NCI-H446 (cell line): ENCODE measurements around the gene CLDN8.

Experiments
- DNase-seq, 2 experiments: peaks; one replicate each; lab custom pipeline; 2025; lab: John Stamatoyannopoulos, UW

CLDN8 gene

GRCh38 chr21:30206551-30207251, 9.2 kb downstream of the CLDN8 start:
- DNase-seq = no peak

DNA sequence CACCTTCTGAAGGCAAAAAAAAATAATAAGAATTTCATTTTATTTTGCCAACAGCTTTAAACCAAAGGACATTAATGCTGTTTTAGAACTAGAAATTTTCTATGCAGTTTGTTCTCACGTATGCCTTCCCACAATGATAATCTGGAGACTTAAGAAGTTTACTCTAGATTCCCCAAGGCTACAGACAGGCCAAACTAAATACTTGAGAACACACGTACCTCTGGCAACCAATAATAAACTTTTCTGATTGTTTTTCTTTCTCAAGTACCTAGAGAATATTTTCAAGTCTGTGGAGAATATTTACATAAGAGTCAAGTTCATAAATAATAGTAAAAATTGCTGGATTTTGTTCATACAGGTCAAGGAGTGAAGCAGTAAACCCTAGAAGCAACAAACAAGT, 15.9 kb downstream of the CLDN8 start:
- DNase-seq = no peak

DNA sequence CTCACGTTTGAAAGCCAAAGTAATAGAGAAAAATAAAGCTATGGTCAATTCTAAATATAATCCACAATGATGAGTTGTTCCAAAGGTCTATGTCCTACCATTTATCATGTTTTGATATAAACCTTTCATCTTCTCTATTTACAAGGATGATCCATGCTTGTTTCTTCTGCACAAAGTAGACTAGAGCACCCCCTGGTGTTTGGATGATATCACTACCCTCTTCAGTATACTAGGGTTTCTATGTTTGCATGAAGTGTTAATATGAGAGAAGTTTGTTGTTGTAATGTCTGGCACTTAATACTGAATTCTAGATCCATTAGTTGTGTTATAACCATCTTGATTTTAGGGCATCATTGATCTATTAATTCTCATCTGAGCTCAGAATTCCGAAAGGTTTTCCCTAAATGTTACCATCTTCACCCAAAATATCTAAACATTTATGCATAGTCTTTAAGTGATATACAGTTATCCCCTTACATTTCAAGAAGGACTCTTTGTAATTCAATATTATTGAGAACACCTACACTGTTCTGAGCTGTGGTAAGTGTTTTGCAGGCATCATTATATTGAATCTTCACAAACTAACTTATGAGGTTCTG, 21.1 kb downstream of the CLDN8 start:
- DNase-seq = peak; percentile 23 to 83

GRCh38 chr21:30193201-30193600, 22.7 kb downstream of the CLDN8 start:
- DNase-seq = no peak

DNA sequence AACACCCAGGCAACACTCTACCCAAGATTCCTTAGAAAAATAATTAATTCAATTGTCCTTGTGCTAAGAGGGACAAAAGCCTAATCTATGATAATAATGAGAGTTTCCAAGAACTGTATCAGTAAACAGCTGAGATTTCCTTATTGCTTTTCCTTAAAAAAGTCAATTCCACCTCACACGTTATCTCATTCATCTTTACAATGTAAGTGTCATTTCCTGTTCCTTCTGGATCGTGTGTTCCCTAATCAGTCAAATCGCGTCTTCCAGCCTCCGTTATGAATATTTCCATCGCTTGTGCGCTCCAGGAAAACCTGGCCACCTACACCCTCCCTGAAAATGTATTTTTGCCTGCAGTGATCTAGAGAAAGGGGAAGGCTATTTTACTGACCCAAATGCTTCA, 25.3 kb downstream of the CLDN8 start:
- no peak for DNase-seq

GRCh38 chr21:30189773-30190172, 26.1 kb downstream of the CLDN8 start:
- no peak for DNase-seq

- no peak for DNase-seq
Measured at GRCh38 chr21:30186242-30186641, 29.7 kb downstream of the CLDN8 start.

- no peak for DNase-seq
Measured at GRCh38 chr21:30168086-30168485, 47.8 kb downstream of the CLDN8 start.

DNA sequence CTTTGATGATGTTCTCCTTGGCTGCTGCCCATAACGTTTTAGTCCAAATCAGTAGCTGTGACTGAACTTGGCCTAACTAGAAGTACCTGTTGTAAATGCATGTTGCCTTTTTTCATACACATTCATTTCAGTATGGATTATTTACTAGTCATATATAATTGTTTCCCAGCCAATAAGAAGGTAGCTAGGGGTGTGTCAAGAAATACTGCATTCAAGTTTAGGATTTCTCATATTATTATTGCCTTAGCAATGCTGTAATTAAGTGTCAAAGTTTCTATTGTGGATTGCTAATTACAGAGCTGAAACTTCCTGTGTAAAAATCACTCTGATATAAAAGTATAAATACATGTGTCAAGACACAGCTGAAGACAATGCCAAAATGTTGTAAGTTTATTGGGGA, 49.2 kb downstream of the CLDN8 start, which contains the start of gene CLDN17:
CLDN17 (minus strand) TSS at position 101 of the 400 bp plus-strand sequence. CDS start 188 bp downstream, outside the sequence.
- no peak for DNase-seq

DNA sequence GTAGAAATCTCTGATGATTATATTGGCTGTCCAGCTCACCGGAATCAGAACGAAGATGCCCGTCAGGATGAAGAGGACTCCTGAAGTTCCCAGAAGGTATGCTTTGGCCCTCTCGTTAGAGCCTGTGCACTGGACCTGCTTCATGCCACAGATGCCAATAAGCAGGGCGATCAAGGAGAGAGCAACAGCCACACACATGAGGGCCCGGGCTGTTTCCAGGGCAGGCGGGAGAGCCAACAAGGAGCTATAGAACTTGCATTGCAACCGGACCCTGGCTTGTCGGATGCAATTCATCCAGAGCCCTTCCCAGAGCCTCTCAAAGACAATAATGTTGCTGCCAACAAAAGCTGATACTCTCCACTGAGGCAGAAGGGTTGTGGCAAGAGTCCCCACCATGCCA, 49.7 kb downstream of the CLDN8 start:
- no peak for DNase-seq

DNA sequence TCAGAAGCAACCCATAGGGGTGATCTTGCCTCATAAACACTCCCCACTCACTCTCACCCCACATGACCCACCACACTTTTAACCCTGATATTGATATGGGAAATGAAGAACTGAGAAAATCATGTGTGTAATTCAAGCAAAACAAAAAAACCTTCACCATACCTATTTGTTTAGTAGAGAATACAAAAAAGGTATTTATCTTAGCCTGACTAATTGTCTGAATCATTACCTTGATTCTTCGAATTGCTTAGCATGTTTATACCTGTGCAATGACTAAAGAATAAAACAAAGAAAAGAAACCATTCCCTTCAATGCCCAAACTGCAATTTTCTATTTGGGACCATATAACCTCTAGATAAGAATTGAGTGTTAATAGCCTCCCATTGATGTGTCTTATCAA, 51.1 kb downstream of the CLDN8 start:
- DNase-seq = no peak
